CD4-positive, CD25-positive, alpha-beta regulatory T cell (primary cell): Measurements from ENCODE around the gene BAIAP2L1. TPM values are rescaled to one million over a fixed set of nuclear protein-coding genes. Genes with fewer than 3 reads are reported as not detected.

Source experiments
- ATAC-seq, 2 donors: fragments of 150-1000 bp; cut with Tn5 transposase; one replicate each; pipeline ENCODE4 v1.10.0; 2021; ENCODE audit warnings: low read depth in 2 of 2, moderate number of reproducible peaks in 2 of 2, moderate library complexity in 1 of 2
- DNase-seq, 3 donors: peaks; one replicate each; pipeline versions ENCODE4 v3.0.0 to v3.0.0-alpha.2; 2012 to 2022; ENCODE audit warnings: mixed read lengths in 1 of 3
- H3K27ac ChIP-seq: one replicate; pipeline ENCODE4 v1.7.0; 2013; ENCODE audit warnings: mild to moderate bottlenecking, low read length; ENCODE audit not compliant: insufficient read depth, poor library complexity, severe bottlenecking
- H3K27me3 ChIP-seq: one replicate; pipeline ENCODE4 v1.7.0; 2013; ENCODE audit warnings: low read length; ENCODE audit not compliant: control insufficient read depth, insufficient read depth
- H3K36me3 ChIP-seq: one replicate; pipeline ENCODE4 v1.7.0; 2013; ENCODE audit warnings: mild to moderate bottlenecking, low read length, moderate library complexity; ENCODE audit not compliant: control insufficient read depth, insufficient read depth
- H3K4me1 ChIP-seq: 2 replicates; pipeline ENCODE4 v1.7.0; 2013; ENCODE audit warnings: mild to moderate bottlenecking, low read length; ENCODE audit not compliant: insufficient read depth, control insufficient read depth, poor library complexity, severe bottlenecking
- H3K4me3 ChIP-seq: one replicate; pipeline ENCODE4 v1.7.0; 2013; ENCODE audit warnings: low read depth, mild to moderate bottlenecking, low read length, moderate library complexity
- H3K9me3 ChIP-seq, 2 experiments: 1 replicate in 1 of 2; 2 replicates in 1 of 2; pipeline ENCODE4 v1.7.0; 2013; ENCODE audit warnings: low read length in 2 of 2, mild to moderate bottlenecking in 1 of 2, moderate library complexity in 1 of 2; ENCODE audit not compliant: control insufficient read depth in 2 of 2
- H3K27ac Mint-ChIP-seq, 3 donors: one replicate each; pipeline ENCODE4 v1.8.0; 2020 to 2022; ENCODE audit warnings: mild to moderate bottlenecking in 3 of 3, mixed read lengths in 3 of 3, moderate library complexity in 2 of 3
- H3K27me3 Mint-ChIP-seq: one replicate; pipeline ENCODE4 v1.8.0; 2022; ENCODE audit warnings: mild to moderate bottlenecking, mixed read lengths
- H3K36me3 Mint-ChIP-seq: one replicate; pipeline ENCODE4 v1.8.0; 2020; ENCODE audit warnings: mixed read lengths
- H3K4me1 Mint-ChIP-seq, 4 donors: one replicate each; pipeline ENCODE4 v1.8.0; 2020 to 2022; ENCODE audit warnings: mixed read lengths in 4 of 4, mild to moderate bottlenecking in 1 of 4
- H3K4me3 Mint-ChIP-seq, 4 donors: one replicate each; pipeline ENCODE4 v1.8.0; 2020 to 2022; ENCODE audit warnings: mild to moderate bottlenecking in 4 of 4, mixed read lengths in 4 of 4, moderate library complexity in 3 of 4
- H3K9me3 Mint-ChIP-seq, 7 donors: one replicate each; pipeline ENCODE4 v1.8.0; 2020 to 2022; ENCODE audit warnings: mixed read lengths in 7 of 7, mild to moderate bottlenecking in 3 of 7, moderate library complexity in 2 of 7
- polyA plus RNA-seq, 4 donors: library from polyadenylated mRNA; unstranded; fragments of 300-500 nt; fragmentation: Illumina TruSeq; gene quantifications; one replicate each; pipeline ENCODE4 v1.2.3, GENCODE V29; 2021
- total RNA-seq: library from RNA; stranded (reverse); gene quantifications from one replicate; pipeline ENCODE4 v1.2.3, GENCODE V29; 2022

Gene BAIAP2L1
- total and polyA plus RNA-seq, 5 donors from 2014 or later, result 0.12 to 0.86 (median 0.57) TPM

DNA sequence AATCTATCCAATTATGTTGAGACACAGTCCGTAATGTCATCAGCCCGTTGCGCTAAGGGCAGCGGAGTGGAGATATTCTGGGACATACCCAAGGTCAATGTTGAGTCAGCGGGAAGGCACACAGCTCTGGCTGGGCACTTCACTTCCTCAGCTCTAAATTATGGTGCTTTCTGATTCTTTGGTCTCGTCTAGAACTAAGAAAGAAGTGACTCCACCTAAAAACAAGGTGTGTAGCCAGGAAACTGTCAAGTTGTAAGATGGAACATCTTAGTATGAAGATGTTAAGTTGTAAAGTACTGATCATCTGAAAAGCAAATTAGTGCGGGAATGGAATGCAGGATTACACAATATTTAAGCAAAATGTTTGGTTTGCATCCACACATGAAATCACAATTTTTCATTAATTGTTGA, 43.1 kb downstream of the BAIAP2L1 start:
- Mint-ChIP-seq H3K9me3 (peaks cover 0 to 1% (median 0%) of the 10 kb centered on the region in 7 donors), H3K27me3 (peaks cover 6% of the 10 kb centered on the region), H3K4me1 (no peaks in the 10 kb centered on the region), H3K36me3 (no peaks in the 10 kb centered on the region), H3K4me3 (no peak overlapping the region), H3K27ac (no peak overlapping the region)
- Histone ChIP-seq H3K27me3 (no peaks in the 10 kb centered on the region), H3K9me3 (no peaks in the 10 kb centered on the region), H3K36me3 (no peaks in the 10 kb centered on the region), H3K4me1 (no peaks in the 10 kb centered on the region), H3K4me3 (no peak overlapping the region), H3K27ac (no peak overlapping the region)
- no peak for DNase-seq
- no peak for ATAC-seq

DNA sequence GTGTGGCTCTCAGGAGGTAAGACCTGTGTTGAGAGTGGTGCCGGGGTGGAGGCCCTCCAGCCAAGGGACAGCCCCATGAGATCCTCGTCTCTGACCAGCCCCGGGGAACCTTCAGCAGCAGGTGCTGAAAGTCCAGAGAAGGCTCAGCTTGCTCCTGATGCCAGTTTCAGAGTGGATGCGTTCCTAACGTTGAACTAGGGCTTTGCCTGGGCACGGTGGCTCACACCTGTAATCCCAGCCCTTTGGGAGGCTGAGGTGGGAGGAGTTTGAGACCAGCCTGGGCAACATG, 45.7 kb downstream of the BAIAP2L1 start:
- Histone ChIP-seq H3K4me3 (no peak overlapping the region), H3K27me3 (no peaks in the 10 kb centered on the region), H3K4me1 (no peaks in the 10 kb centered on the region), H3K36me3 (no peaks in the 10 kb centered on the region), H3K27ac (no peak overlapping the region), H3K9me3 (no peaks in the 10 kb centered on the region)
- Mint-ChIP-seq H3K27me3 (peaks cover 6% of the 10 kb centered on the region), H3K4me3 (no peak overlapping the region), H3K27ac (no peak overlapping the region), H3K9me3 (peaks cover 0 to 1% (median 0%) of the 10 kb centered on the region in 7 donors), H3K36me3 (no peaks in the 10 kb centered on the region), H3K4me1 (no peaks in the 10 kb centered on the region)
- ATAC-seq (no peak), DNase-seq (no peak)

DNA sequence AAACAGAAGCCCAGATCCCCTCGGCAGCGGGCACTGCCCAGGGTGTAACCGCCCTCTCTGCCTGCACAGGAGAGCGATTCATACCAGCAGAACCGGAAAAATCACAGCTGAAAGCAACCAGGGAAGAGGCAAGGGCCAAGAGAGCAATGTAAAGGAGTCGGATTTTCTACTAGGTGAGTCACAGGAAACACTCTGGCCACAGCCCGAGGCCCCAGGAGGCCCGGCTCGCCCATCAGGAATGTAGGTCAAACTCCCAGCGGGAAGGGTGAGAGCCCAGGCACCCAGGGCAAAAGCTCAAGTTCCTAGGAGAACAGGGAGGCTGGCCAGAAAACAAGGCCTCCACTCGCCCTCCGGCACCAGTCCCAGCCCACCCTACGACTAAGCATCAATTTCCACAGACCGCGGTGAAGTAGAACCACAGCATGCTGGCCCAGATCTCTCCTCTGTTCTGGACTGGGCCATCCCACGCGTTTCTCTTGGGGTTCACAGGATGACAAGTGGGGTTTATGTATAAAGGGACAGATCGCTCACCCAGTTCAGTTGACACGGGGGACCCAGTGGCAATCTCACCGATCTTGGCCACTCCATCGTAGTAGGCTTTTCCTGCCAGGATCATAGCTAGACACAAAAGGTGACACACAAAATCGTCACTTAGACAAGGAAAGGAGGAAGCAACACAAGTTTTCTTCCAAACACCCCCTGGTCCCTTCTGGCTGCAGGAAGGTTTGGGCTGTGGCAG, 46.2 kb downstream of the BAIAP2L1 start:
- DNase-seq, result no peak
- Mint-ChIP-seq H3K4me1 (no peaks in the 10 kb centered on the region), H3K36me3 (no peaks in the 10 kb centered on the region), H3K9me3 (peaks cover 0 to 1% (median 0%) of the 10 kb centered on the region in 7 donors), H3K4me3 (no peak overlapping the region), H3K27ac (peak overlapping the region in 1 of 3 donors; percentile 30), H3K27me3 (peaks cover 6% of the 10 kb centered on the region)
- Histone ChIP-seq H3K27me3 (no peaks in the 10 kb centered on the region), H3K4me1 (no peaks in the 10 kb centered on the region), H3K36me3 (no peaks in the 10 kb centered on the region), H3K9me3 (no peaks in the 10 kb centered on the region), H3K4me3 (no peak overlapping the region), H3K27ac (no peak overlapping the region)
- ATAC-seq, result no peak

DNA sequence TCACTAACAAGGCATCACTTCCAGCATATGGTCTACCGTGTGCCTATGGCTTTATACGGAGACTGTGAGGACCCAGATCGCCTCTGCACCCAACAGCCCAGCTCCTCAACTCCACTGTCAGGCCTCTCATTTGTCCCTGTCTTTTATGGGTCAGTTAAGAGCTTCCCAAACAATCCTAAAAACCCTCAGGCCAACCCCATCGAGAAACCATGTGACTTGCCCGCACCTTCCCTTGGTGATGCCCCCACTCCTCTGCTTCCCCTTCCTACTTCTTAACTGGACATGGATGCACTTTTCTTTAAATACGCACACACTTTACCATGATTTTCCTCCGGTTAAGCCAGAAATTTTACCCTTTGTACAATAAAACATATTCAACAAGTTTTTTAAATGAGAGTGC, 46.8 kb downstream of the BAIAP2L1 start:
- peak overlapping the region in 1 of 3 donors; percentile 30 for H3K27ac Mint-ChIP-seq
- Histone ChIP-seq H3K27me3 (no peaks in the 10 kb centered on the region), H3K4me3 (no peak overlapping the region), H3K27ac (no peak overlapping the region), H3K9me3 (no peaks in the 10 kb centered on the region), H3K4me1 (no peaks in the 10 kb centered on the region), H3K36me3 (no peaks in the 10 kb centered on the region)
- no peak for DNase-seq
- no peak overlapping the region for H3K4me3 Mint-ChIP-seq
- no peaks in the 10 kb centered on the region for H3K4me1 Mint-ChIP-seq
- no peaks in the 10 kb centered on the region for H3K36me3 Mint-ChIP-seq
- H3K9me3 Mint-ChIP-seq, result no peaks in the 10 kb centered on the region
- peaks cover 6% of the 10 kb centered on the region for H3K27me3 Mint-ChIP-seq
- no peak for ATAC-seq

DNA sequence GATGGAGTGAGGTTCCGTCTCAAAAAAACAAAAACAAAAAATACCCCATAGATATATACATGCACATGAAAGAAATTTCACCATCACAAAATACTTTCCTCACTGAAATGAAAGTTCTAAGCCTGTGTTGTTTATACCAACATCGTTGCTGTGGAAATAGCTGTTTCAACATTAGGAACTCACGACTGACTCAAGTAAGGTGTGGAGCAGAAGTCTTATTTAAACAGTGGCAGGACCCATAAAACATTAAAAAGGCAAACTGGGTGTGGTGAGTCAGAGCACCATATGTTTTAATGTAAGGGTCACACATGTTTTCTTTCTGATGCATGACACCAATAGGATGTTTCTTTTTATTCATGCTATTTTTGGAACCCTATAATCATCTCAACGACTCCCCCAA, 48.3 kb downstream of the BAIAP2L1 start:
- Mint-ChIP-seq H3K27me3 (peaks cover 6% of the 10 kb centered on the region), H3K36me3 (no peaks in the 10 kb centered on the region), H3K4me3 (no peak overlapping the region), H3K4me1 (no peaks in the 10 kb centered on the region), H3K27ac (no peak overlapping the region), H3K9me3 (no peaks in the 10 kb centered on the region)
- H3K27me3 ChIP-seq, result no peaks in the 10 kb centered on the region
- H3K4me1 ChIP-seq, result no peaks in the 10 kb centered on the region
- DNase-seq, result no peak
- no peak for ATAC-seq
- no peaks in the 10 kb centered on the region for H3K36me3 ChIP-seq
- H3K27ac ChIP-seq, result no peak overlapping the region
- no peak overlapping the region for H3K4me3 ChIP-seq
- H3K9me3 ChIP-seq, result no peaks in the 10 kb centered on the region

DNA sequence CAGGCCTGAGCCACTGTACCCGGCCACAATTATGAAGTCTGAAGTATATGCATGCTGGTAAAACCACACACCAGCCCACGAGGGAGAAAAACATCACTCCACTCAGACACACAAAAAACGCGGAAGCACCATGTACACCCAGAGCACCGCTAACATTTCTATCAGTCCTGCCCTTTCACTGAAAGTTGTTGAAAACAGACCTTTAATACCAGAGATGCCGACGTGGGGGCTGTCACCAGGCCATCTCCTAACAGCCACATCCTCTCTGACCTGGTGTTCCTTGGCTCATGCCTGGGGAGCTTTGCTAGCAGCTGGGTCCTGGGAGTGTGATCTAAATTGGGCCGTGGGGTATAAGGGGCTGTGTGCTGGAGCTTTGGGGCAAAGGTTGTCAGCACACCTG, 49.8 kb downstream of the BAIAP2L1 start:
- H3K27me3 ChIP-seq, result no peaks in the 10 kb centered on the region

DNA sequence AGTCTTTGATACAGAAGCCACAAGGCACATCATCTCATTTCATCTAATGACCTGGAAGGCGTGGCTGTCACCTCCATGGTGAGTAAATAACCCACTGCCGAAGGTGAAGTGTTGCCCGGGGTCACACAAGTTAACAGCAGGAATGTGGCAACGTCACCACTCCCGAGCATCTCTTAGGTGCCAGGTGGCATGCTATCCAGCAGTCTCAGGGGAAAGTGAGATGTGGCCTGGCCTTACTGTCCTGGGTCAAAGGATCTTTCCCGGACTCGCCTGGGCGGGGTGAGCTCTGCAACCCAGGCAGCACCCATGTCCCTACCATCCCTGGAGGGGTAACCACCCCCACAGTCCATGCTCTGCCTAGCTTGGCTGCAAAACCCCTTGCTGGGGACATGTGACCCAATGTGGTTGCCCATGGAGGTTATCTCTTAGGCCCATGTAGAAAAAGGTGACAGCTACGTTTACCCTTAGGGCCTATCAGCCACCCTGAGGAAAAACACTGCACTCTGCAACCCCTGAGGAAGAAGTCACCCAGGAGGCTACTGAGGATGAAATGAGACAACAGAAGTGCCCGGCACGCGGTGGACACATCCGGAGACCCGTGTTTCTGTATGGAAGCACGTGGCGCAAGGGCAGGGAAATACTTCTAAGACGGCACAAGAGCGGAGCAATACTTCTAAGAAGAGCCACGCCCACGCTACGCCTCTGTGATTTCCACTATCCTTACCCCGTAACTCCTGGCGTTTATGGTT, 52.0 kb downstream of the BAIAP2L1 start:
- Histone ChIP-seq H3K9me3 (no peaks in the 10 kb centered on the region), H3K4me3 (no peak overlapping the region), H3K27me3 (no peaks in the 10 kb centered on the region), H3K36me3 (no peaks in the 10 kb centered on the region), H3K27ac (no peak overlapping the region), H3K4me1 (no peaks in the 10 kb centered on the region)
- H3K36me3 Mint-ChIP-seq, result no peaks in the 10 kb centered on the region
- DNase-seq (no peak), ATAC-seq (no peak)
- H3K4me3 Mint-ChIP-seq, result no peak overlapping the region
- H3K4me1 Mint-ChIP-seq, result no peaks in the 10 kb centered on the region
- H3K27ac Mint-ChIP-seq, result no peak overlapping the region
- no peaks in the 10 kb centered on the region for H3K9me3 Mint-ChIP-seq
- H3K27me3 Mint-ChIP-seq, result peaks cover under 1% of the 10 kb centered on the region

More for the DNA sequence above, 49.8 kb downstream of the BAIAP2L1 start:
- Mint-ChIP-seq H3K27me3 (peaks cover 6% of the 10 kb centered on the region), H3K36me3 (no peaks in the 10 kb centered on the region), H3K4me3 (no peak overlapping the region), H3K4me1 (no peaks in the 10 kb centered on the region), H3K27ac (peak overlapping the region in 1 of 3 donors; percentile 23), H3K9me3 (no peaks in the 10 kb centered on the region)
- Histone ChIP-seq H3K4me3 (no peak overlapping the region), H3K27ac (no peak overlapping the region), H3K4me1 (no peaks in the 10 kb centered on the region), H3K36me3 (no peaks in the 10 kb centered on the region), H3K9me3 (no peaks in the 10 kb centered on the region)
- DNase-seq (no peak), ATAC-seq (no peak)
